Measurements from ENCODE around the gene EMX1. TPM values are rescaled to one million over a fixed set of nuclear protein-coding genes. Genes with fewer than 3 reads are reported as not detected.

The EMX1 gene
- total and polyA plus RNA-seq, 8 donors = 0.08 to 0.38 (median 0.18) TPM; not detected in 3

DNA sequence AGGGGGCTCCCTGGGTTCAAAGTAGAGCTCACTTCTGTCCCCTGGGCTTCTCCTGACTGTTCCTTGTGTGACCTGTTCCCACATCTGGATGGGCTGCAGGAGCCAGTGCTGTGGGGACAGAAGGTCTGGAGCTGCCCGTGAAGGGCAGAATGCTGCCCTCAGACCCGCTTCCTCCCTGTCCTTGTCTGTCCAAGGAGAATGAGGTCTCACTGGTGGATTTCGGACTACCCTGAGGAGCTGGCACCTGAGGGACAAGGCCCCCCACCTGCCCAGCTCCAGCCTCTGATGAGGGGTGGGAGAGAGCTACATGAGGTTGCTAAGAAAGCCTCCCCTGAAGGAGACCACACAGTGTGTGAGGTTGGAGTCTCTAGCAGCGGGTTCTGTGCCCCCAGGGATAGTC is 15.5 kb downstream of the EMX1 start:
- no peaks in the 10 kb centered on the region for H3K4me1 ChIP-seq
- no peak overlapping the region for H3K4me3 ChIP-seq
- H3K9me3 ChIP-seq = no peaks in the 10 kb centered on the region
- H3K27me3 ChIP-seq = peaks cover 14 to 72% of the 10 kb centered on the region in 2 donors
- H3K36me3 ChIP-seq = no peaks in the 10 kb centered on the region
- ATAC-seq (no peak), DNase-seq (peak in 2 of 4 donors; percentile 19 to 38)
- intact Hi-C loops (cut with DNase I) = no loop called here
- H3K27ac ChIP-seq = no peak overlapping the region
- TF ChIP-seq CTCF (IDR thresholded peaks at IDR 0.05) = no peak

GRCh38 chr2:72933207-72933606 is 15.9 kb downstream of the EMX1 start:
- no peaks in the 10 kb centered on the region for H3K9me3 ChIP-seq
- H3K27ac ChIP-seq = no peak overlapping the region
- DNase-seq = peak in 1 of 4 donors; percentile 7
- no peak for ATAC-seq
- H3K27me3 ChIP-seq = peaks cover 10 to 68% of the 10 kb centered on the region in 2 donors
- H3K4me3 ChIP-seq = no peak overlapping the region
- TF ChIP-seq CTCF (IDR thresholded peaks at IDR 0.05) = no peak
- intact Hi-C loops (cut with DNase I) = no loop called here
- H3K4me1 ChIP-seq = no peaks in the 10 kb centered on the region
- H3K36me3 ChIP-seq = no peaks in the 10 kb centered on the region

DNA sequence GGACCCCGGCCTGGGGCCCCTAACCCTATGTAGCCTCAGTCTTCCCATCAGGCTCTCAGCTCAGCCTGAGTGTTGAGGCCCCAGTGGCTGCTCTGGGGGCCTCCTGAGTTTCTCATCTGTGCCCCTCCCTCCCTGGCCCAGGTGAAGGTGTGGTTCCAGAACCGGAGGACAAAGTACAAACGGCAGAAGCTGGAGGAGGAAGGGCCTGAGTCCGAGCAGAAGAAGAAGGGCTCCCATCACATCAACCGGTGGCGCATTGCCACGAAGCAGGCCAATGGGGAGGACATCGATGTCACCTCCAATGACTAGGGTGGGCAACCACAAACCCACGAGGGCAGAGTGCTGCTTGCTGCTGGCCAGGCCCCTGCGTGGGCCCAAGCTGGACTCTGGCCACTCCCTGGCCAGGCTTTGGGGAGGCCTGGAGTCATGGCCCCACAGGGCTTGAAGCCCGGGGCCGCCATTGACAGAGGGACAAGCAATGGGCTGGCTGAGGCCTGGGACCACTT is 16.4 kb downstream of the EMX1 start:
- intact Hi-C loops (cut with DNase I) = no loop called here
- TF ChIP-seq CTCF (IDR thresholded peaks at IDR 0.05) = no peak
- Histone ChIP-seq H3K9me3 (no peaks in the 10 kb centered on the region), H3K36me3 (no peaks in the 10 kb centered on the region), H3K4me3 (no peak overlapping the region), H3K4me1 (no peaks in the 10 kb centered on the region), H3K27ac (no peak overlapping the region), H3K27me3 (peaks cover 5 to 63% of the 10 kb centered on the region in 2 donors)
- peak in 2 of 4 donors; percentile 25 to 52 for DNase-seq
- no peak for ATAC-seq

DNA sequence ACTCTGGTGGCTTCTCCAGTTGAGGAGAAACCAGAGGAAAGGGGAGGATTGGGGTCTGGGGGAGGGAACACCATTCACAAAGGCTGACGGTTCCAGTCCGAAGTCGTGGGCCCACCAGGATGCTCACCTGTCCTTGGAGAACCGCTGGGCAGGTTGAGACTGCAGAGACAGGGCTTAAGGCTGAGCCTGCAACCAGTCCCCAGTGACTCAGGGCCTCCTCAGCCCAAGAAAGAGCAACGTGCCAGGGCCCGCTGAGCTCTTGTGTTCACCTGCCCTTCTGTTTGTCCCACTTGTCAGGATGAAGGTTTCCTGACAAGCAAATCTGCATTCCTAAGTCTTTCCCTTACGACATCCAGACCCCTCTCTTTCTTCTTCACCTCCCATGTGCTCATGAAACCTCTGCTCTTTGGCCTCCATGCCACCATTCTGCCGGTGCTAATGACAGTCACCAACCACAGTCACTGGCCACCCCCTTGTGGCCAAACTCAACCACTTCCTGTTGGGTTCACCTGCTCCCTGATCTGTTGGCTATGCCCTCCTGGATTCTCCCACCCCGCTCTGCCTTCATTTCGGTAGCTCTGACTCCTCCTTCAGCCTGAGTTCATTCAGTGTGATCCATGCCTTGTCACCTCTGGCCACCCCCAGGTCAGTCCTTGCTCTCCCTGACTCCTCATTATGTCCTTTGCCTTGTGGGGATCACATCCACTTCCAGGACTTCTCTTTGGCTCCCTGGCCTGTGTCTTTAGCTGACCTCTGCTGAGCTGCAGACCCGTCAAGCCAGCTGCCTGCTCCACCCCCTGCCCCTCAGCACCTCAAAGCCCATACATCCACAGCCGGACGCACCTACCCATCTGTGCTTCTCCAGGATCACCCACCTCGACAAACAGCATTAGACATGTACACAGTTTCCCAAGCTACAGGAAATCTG is 17.6 kb downstream of the EMX1 start:
- H3K27ac ChIP-seq = no peak overlapping the region
- peak in 1 of 2 donors; percentile 26 for TF ChIP-seq CTCF (IDR thresholded peaks at IDR 0.05)
- ATAC-seq (peak; percentile 40), DNase-seq (no peak)
- no peaks in the 10 kb centered on the region for H3K9me3 ChIP-seq
- H3K4me1 ChIP-seq = no peaks in the 10 kb centered on the region
- intact Hi-C loops (cut with DNase I) = no loop called here
- no peaks in the 10 kb centered on the region for H3K36me3 ChIP-seq
- peaks cover 0 to 51% of the 10 kb centered on the region in 2 donors for H3K27me3 ChIP-seq
- no peak overlapping the region for H3K4me3 ChIP-seq

GRCh38 chr2:72935611-72935957 is 18.3 kb downstream of the EMX1 start:
- no peaks in the 10 kb centered on the region for H3K36me3 ChIP-seq
- intact Hi-C loops (cut with DNase I) = no loop called here
- H3K9me3 ChIP-seq = no peaks in the 10 kb centered on the region
- TF ChIP-seq CTCF (IDR thresholded peaks at IDR 0.05) = no peak
- peaks cover 0 to 44% of the 10 kb centered on the region in 2 donors for H3K27me3 ChIP-seq
- no peak overlapping the region for H3K4me3 ChIP-seq
- H3K4me1 ChIP-seq = no peaks in the 10 kb centered on the region
- peak in 1 of 4 donors; percentile 65 for DNase-seq
- no peak overlapping the region for H3K27ac ChIP-seq
- no peak for ATAC-seq

Measured in left lung (tissue), 10 donors.